ENCODE data around the gene KCNA5. TPM values are rescaled to one million over a fixed set of nuclear protein-coding genes. Genes with fewer than 3 reads are reported as not detected.
A peak's percentile ranks its signal among the peaks of the same experiment; 100 is the strongest.

Gene KCNA5
- total and polyA plus RNA-seq, 5 donors = 77.6 to 171 (median 128) TPM

DNA sequence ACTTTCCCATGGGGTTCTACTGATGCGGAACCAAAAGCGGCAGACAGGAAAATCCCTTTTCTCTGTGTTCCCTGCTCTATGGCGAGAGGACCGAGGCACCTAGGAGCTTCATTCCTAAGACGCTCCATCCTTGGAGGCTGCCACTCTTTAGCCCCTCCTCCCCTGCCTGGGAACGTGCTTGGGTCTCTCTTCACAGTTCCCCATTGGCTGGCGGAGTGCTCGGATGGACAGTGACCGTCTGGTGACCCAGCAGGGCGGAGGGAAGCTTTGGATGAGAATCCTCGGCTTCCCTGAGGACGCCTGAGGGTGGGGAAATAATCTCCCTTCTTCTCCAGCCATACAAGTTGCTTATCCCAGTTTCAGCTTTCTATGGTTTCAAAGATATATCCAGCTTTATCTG is 37.3 kb downstream of the KCNA5 start:
- no peaks in the 10 kb centered on the region for H3K9me3 ChIP-seq (ENCODE audit: control insufficient read depth, low read length)
- 37% methylated on average over 12 of the region's 12 CpGs for WGBS
- peaks cover 9% of the 10 kb centered on the region for H3K4me1 ChIP-seq (ENCODE audit: control insufficient read depth, insufficient read depth, low read length)
- ATAC-seq (peak; percentile 50 to 53), DNase-seq (peak; percentile 61 to 86 (median 68))
- no peak overlapping the region for H3K4me3 ChIP-seq (ENCODE audit: low read length)
- no peaks in the 10 kb centered on the region for H3K27me3 ChIP-seq (ENCODE audit: control insufficient read depth, insufficient read depth)
- intact Hi-C loops (cut with DNase I) = loop anchor here in 2 of 4 donors (5.0 to 10.0 kb wide), 2 partner anchors 59 to 226 kb away; no protein-coding TSS in a partner anchor
- no peak overlapping the region for H3K27ac ChIP-seq (ENCODE audit: low read length)

- Histone ChIP-seq H3K27me3 (ENCODE audit: control insufficient read depth, insufficient read depth) (no peaks in the 10 kb centered on the region), H3K27ac (ENCODE audit: low read length) (no peak overlapping the region), H3K4me3 (ENCODE audit: low read length) (no peak overlapping the region), H3K9me3 (ENCODE audit: control insufficient read depth, low read length) (no peaks in the 10 kb centered on the region), H3K4me1 (ENCODE audit: control insufficient read depth, insufficient read depth, low read length) (peaks cover 2% of the 10 kb centered on the region)
- intact Hi-C loops (cut with DNase I) = loop anchor here (2.0 to 10.0 kb wide), 4 partner anchors 61 to 229 kb away; no protein-coding TSS in a partner anchor
- DNase-seq = no peak
- ATAC-seq = peak; percentile 63 to 67
- 43% methylated on average over 11 of the region's 11 CpGs for WGBS
Measured at GRCh38 chr12:5083955-5084849, 40.5 kb downstream of the KCNA5 start.

DNA sequence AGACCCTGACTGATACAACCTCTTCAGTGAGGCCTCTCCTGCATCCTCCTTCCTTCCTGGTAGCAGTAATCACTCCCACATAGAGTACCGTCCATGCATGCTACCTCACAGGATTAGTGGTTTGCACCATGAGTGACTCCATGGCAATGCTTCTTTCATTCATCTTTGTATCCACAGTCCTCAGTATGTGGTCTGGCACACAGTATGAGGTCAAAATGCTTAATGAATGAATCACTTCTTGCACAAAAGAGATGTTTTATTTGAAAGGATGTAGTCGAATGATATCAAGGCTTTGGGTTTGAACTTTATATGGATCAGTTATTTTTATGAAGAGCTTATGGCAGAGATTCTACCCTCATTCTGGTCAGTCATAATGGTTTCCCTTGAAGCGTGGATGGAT is 42.2 kb downstream of the KCNA5 start:
- DNase-seq = no peak
- Histone ChIP-seq H3K27ac (ENCODE audit: low read length) (no peak overlapping the region), H3K27me3 (ENCODE audit: control insufficient read depth, insufficient read depth) (no peaks in the 10 kb centered on the region), H3K4me3 (ENCODE audit: low read length) (no peak overlapping the region), H3K9me3 (ENCODE audit: control insufficient read depth, low read length) (no peaks in the 10 kb centered on the region), H3K4me1 (ENCODE audit: control insufficient read depth, insufficient read depth, low read length) (peaks cover 1% of the 10 kb centered on the region)
- ATAC-seq = no peak
- intact Hi-C loops (cut with DNase I) = loop anchor here in 3 of 4 donors (2.0 to 10.0 kb wide), 3 partner anchors 63 to 231 kb away; no protein-coding TSS in a partner anchor
- WGBS = 60% methylated on average over 3 of the region's 3 CpGs

- WGBS = 88% methylated on average over 16 of the region's 16 CpGs
Measured at GRCh38 chr12:5087831-5088554, 44.3 kb downstream of the KCNA5 start.

DNA sequence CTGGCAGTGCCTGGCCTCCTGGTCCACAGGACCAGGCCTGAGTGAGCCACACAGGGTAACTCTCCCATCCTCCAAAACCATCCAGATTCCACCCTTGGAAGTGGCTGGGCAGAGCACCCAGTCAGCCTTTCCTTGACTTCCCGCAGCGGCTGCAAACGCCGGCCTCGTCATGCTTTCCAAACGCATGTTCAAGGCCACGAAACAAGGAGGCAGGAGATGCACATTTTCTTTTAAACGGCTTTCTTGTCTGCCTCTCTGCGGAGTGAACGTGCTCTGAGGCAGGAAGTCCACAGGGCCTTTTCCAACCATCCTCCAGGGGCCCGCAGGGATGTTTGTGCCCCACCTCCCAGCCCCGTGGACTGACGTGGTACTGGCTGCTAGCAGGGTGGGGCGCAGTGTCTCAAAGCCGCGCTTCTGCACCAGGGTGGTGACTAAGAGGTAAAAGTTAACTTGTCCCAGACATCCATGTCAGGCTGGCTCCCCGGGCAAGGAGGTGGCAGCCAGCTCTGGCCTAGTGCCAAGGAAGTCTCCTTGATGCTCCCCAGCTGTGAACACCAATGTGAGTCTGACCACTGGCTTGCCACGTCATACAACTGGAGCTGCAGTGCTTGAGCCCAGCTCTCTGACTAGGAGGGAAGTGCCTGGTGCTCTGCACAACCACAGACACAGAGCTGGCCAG is 45.0 kb downstream of the KCNA5 start:
- WGBS = 69% methylated on average over 18 of the region's 18 CpGs
- H3K27ac ChIP-seq (ENCODE audit: low read length) = no peak overlapping the region
- ATAC-seq (peak; percentile 28 to 64), DNase-seq (peak; percentile 39 to 68 (median 55))
- H3K27me3 ChIP-seq (ENCODE audit: control insufficient read depth, insufficient read depth) = no peaks in the 10 kb centered on the region
- intact Hi-C loops (cut with DNase I) = loop anchor here in 1 of 4 donors (10.0 kb wide), 1 partner anchor 234 kb away; no protein-coding TSS in a partner anchor
- no peaks in the 10 kb centered on the region for H3K9me3 ChIP-seq (ENCODE audit: control insufficient read depth, low read length)
- no peak overlapping the region for H3K4me3 ChIP-seq (ENCODE audit: low read length)
- H3K4me1 ChIP-seq (ENCODE audit: control insufficient read depth, insufficient read depth, low read length) = no peaks in the 10 kb centered on the region

More at GRCh38 chr12:5087831-5088554, 44.3 kb downstream of the KCNA5 start:
- H3K4me3 ChIP-seq (ENCODE audit: low read length) = no peak overlapping the region
- intact Hi-C loops (cut with DNase I) = loop anchor here in 1 of 4 donors (10.0 kb wide), 1 partner anchor 233 kb away; no protein-coding TSS in a partner anchor
- ATAC-seq (no peak), DNase-seq (no peak)
- H3K27me3 ChIP-seq (ENCODE audit: control insufficient read depth, insufficient read depth) = no peaks in the 10 kb centered on the region
- no peaks in the 10 kb centered on the region for H3K9me3 ChIP-seq (ENCODE audit: control insufficient read depth, low read length)
- no peak overlapping the region for H3K27ac ChIP-seq (ENCODE audit: low read length)
- no peaks in the 10 kb centered on the region for H3K4me1 ChIP-seq (ENCODE audit: control insufficient read depth, insufficient read depth, low read length)

DNA sequence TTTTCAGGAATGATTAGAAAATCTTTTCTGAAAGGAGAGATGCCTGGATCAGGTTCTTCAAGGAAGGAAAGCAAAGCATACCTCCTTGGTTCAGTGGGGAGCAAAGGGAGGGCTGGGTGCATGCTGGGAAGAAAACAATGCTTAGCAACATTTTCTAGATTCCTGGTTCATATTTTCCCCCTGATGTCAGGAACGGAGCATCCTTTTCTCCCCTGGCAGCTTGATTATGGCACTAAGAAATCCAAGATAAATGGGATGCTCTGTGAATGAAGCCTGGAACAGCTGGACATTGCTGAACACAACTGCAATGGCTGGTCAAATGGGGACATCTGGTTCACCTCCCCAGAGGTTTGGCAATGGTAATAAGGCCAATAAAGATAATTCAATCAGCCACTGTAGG is 50.9 kb downstream of the KCNA5 start:
- ATAC-seq (no peak), DNase-seq (no peak)
- Histone ChIP-seq H3K4me1 (ENCODE audit: control insufficient read depth, insufficient read depth, low read length) (no peaks in the 10 kb centered on the region), H3K4me3 (ENCODE audit: low read length) (no peak overlapping the region), H3K27ac (ENCODE audit: low read length) (no peak overlapping the region), H3K27me3 (ENCODE audit: control insufficient read depth, insufficient read depth) (no peaks in the 10 kb centered on the region), H3K9me3 (ENCODE audit: control insufficient read depth, low read length) (no peaks in the 10 kb centered on the region)
- 36% methylated on average over 1 of the region's 1 CpG for WGBS
- intact Hi-C loops (cut with DNase I) = no loop called here

- Histone ChIP-seq H3K9me3 (ENCODE audit: control insufficient read depth, low read length) (no peaks in the 10 kb centered on the region), H3K27ac (ENCODE audit: low read length) (no peak overlapping the region), H3K4me3 (ENCODE audit: low read length) (no peak overlapping the region), H3K27me3 (ENCODE audit: control insufficient read depth, insufficient read depth) (no peaks in the 10 kb centered on the region), H3K4me1 (ENCODE audit: control insufficient read depth, insufficient read depth, low read length) (no peaks in the 10 kb centered on the region)
- intact Hi-C loops (cut with DNase I) = no loop called here
- 81% methylated on average over 3 of the region's 3 CpGs for whole genome bisulfite sequencing
- no peak for ATAC-seq
- DNase-seq = no peak
Measured at GRCh38 chr12:5094986-5095385, 51.3 kb downstream of the KCNA5 start.

Other genes starting within 250 kb of the KCNA5 start
- under 1 TPM in 2 of 4 donors, not detected in 2; 0.03 to 0.06 TPM for gene KCNA1, start 134.0 kb upstream of the KCNA5 start, total RNA-seq
- not detected for gene KCNA1, start 134.0 kb upstream of the KCNA5 start, polyA plus RNA-seq

All from right cardiac atrium (tissue), 5 donors.